IPS-18c (cell line): ENCODE data around the gene TLR9.

Experiments
- H3K4me3 ChIP-seq: 2 replicates; pipeline ENCODE4 v1.7.0; 2013; ENCODE audit warnings: low read depth, mild to moderate bottlenecking, low read length, moderate library complexity; ENCODE audit not compliant: insufficient read depth
- H3K9me3 ChIP-seq: one replicate; pipeline ENCODE4 v1.6.1; 2013; ENCODE audit warnings: mild to moderate bottlenecking, low read length, moderate library complexity; ENCODE audit not compliant: control insufficient read depth, insufficient read depth

TLR9 gene

GRCh38 chr3:52226229-52226817 lies 878 bp upstream of the TLR9 start:
- Histone ChIP-seq H3K9me3 (peaks cover 2% of the 10 kb centered on the region), H3K4me3 (no peak overlapping the region)

DNA sequence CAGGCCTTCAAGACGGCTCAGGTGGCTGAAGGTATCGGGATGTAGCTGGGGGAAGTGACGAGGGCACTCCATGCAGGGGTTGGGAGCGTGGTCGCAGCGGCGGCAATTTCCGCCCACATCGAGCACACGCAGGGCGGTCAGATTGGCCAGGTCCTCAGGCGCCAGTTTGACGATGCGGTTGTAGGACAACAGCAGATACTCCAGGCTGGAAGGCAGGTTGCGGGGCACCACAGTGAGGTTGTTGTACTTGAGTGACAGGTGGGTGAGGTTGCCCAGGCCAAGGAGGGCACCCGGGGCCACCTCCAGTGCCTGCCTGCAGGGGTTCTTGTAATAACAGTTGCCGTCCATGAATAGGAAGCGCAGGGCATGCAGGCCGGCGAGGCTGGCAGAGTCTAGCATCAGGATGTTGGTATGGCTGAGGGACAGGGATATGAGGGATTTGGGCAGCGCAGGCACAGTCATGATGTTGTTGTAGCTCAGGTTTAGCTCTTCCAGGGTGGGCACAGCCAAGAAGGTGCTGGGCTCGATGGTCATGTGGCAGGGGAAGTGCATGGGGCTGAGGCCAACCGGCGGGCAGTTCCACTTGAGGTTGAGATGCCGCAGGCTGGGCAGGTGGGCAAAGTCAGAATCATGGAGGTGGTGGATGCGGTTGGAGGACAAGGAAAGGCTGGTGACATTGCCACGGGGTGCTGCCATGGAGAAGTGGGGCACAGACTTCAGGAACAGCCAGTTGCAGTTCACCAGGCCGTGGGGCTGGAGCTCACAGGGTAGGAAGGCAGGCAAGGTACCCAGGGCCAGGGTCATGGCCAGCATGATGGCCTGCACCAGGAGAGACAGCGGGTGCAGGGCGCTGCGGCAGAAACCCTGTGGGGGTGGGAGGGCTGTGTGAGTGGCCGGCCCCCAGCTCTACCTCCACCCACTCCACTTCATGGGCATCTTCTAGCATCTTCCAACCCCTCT lies 1.7 kb downstream of the TLR9 start:
- Histone ChIP-seq H3K9me3 (peaks cover 2% of the 10 kb centered on the region), H3K4me3 (no peak overlapping the region)

GRCh38 chr3:52222319-52223221 lies 2.9 kb downstream of the TLR9 start:
- Histone ChIP-seq H3K4me3 (no peak overlapping the region), H3K9me3 (peaks cover 2% of the 10 kb centered on the region)

DNA sequence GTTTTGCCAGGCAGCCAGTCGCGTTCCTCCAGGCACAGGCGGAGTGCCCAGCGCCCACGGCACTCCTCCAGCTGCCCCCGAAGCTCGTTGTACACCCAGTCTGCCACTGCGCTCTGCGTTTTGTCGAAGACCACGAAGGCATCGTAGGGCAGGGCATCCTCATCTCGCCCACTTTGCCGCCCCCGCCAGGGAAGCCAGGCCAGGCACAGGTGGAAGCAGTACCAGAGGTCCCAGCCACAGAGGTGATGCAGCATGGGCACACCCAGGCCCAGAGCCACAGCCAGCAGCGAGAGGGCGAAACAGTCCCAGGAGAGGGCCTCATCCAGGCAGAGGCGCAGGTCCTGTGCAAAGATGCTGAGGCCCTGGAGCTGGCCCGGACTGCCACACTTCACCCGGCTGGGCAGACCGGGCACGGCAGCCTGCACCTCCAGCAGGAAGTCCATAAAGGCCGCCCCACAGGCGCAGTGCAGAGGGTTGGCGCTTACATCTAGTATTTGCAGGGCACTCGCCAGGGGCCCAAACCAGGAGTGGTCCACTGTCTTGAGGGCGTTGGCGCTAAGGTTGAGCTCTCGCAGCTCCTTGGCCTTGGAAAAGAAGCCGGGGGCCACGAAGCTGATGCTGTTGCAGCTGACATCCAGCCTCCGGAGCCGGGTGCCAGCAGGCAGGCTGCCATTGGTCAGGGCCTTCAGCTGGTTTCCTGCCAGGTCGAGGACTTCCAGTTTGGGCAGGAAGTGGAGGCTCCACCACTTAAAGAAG lies 3.7 kb downstream of the TLR9 start:
- peaks cover 2% of the 10 kb centered on the region for H3K9me3 ChIP-seq
- H3K4me3 ChIP-seq, result no peak overlapping the region

GRCh38 chr3:52221141-52221562 lies 4.3 kb downstream of the TLR9 start:
- Histone ChIP-seq H3K4me3 (no peak overlapping the region), H3K9me3 (peaks cover 2% of the 10 kb centered on the region)

DNA sequence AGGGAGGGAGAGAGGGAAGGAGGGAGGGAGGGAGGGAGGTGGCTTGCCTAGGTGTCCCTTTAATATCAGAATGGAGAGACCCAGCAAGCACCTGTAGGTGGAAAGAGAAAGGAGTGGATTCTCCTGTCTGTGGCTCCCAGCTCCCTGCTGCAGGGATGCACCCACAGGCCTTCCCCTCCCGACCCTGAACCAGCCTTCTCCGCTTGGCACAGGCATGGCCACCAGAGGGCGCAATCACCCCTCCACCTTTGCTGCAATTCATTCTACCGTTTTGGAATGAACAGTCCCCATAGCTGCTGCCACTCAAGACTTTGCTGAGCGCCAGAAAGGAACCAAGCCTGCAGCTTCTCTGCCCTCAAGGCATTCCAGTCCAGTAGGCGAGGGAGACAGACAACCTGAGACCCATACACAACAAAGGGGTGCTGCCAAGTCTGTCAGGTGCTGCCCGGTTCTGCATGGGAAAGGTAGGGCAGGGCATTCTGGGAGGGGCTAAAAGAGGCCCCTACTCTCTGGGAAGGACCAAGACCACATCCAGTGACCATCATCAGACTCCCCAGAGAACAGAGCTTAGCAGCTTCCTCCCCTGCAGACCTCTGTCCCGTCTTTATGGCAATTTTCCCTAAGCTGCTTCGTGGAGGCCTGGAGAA lies 4.9 kb downstream of the TLR9 start:
- Histone ChIP-seq H3K9me3 (peaks cover 2% of the 10 kb centered on the region), H3K4me3 (no peak overlapping the region)

DNA sequence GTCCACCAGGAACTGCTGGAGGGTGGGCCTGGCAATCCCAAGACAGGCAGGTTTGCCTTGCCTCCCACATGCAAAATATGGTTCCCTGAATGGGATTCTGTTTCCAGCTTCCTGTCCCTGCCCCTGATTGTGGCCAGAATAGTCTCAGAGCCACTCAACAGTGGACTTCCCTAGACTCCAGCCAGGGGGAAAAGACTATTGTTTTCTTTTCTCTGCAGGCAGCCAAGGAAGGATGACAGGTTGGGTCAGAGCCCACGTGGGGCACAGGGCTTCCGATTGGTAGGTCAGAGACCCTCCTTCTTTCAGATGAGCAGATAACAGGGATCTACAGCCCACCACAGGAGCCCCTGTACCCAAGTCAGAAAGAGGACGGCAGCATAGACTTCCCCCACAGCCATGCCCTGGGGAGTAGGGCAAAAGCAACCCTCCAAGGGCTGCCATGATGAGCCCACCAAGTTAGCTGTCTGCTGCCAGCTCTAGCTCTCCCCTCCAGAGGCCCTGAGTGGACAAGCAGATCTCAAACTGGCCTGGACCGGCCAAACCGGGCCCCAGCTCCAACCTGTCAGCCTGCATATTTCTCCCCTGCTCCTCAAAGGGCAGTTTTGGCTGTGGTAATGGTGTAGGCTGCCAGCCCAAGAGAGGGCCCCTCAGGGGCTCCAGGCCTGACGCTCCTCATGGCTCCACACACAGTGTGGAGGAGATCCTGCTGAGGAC lies 6.4 kb downstream of the TLR9 start:
- Histone ChIP-seq H3K9me3 (peaks cover 2% of the 10 kb centered on the region), H3K4me3 (no peak overlapping the region)

- Histone ChIP-seq H3K9me3 (peaks cover 2% of the 10 kb centered on the region), H3K4me3 (no peak overlapping the region)
Measured at GRCh38 chr3:52218454-52218853, 7.0 kb downstream of the TLR9 start.

GRCh38 chr3:52218026-52218425 lies 7.4 kb downstream of the TLR9 start:
- no peak overlapping the region for H3K4me3 ChIP-seq
- peaks cover 1% of the 10 kb centered on the region for H3K9me3 ChIP-seq

GRCh38 chr3:52217409-52217805 lies 8.0 kb downstream of the TLR9 start:
- Histone ChIP-seq H3K9me3 (no peaks in the 10 kb centered on the region), H3K4me3 (no peak overlapping the region)

- no peak overlapping the region for H3K4me3 ChIP-seq
- no peaks in the 10 kb centered on the region for H3K9me3 ChIP-seq
Measured at GRCh38 chr3:52216585-52217408, 8.6 kb downstream of the TLR9 start.

- H3K9me3 ChIP-seq, result no peaks in the 10 kb centered on the region
- H3K4me3 ChIP-seq, result no peak overlapping the region
Measured at GRCh38 chr3:52215351-52215750, 10.1 kb downstream of the TLR9 start.

DNA sequence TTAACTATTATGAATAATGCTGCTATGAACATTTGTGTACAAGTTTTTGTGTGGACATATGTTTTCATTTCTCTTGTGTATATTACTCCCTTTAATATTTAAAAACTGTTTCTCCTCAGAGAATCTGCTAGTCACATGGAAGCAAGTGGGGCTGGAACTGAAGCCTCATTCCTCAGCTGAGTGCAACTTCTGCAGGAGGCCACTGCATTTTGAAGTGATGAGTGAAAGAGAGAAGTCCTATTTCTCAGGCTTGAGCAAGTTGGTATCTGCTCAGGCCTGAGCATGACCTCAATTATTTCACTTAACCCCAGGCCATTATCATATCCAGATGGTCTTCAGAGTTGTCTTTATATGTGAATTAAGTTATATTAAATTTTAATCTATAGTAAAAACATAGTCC lies 11.5 kb downstream of the TLR9 start:
- Histone ChIP-seq H3K4me3 (no peak overlapping the region), H3K9me3 (no peaks in the 10 kb centered on the region)

GRCh38 chr3:52213005-52213404 lies 12.4 kb downstream of the TLR9 start:
- H3K9me3 ChIP-seq, result no peaks in the 10 kb centered on the region
- H3K4me3 ChIP-seq, result no peak overlapping the region

- H3K9me3 ChIP-seq, result no peaks in the 10 kb centered on the region
- H3K4me3 ChIP-seq, result no peak overlapping the region
Measured at GRCh38 chr3:52211268-52211891, 14.1 kb downstream of the TLR9 start.
